GM19438 (cell line): ENCODE data around the gene PRMT5.

Source experiments
- ATAC-seq: cut with Tn5 transposase; IDR thresholded peaks from one replicate; pipeline ENCODE4 v1.9.1; 2021; ENCODE audit warnings: low read depth; ENCODE audit not compliant: unreplicated experiment

The PRMT5 gene

GRCh38 chr14:22878271-22879246 lies 50.6 kb downstream of the PRMT5 start:
- no peak for ATAC-seq

DNA sequence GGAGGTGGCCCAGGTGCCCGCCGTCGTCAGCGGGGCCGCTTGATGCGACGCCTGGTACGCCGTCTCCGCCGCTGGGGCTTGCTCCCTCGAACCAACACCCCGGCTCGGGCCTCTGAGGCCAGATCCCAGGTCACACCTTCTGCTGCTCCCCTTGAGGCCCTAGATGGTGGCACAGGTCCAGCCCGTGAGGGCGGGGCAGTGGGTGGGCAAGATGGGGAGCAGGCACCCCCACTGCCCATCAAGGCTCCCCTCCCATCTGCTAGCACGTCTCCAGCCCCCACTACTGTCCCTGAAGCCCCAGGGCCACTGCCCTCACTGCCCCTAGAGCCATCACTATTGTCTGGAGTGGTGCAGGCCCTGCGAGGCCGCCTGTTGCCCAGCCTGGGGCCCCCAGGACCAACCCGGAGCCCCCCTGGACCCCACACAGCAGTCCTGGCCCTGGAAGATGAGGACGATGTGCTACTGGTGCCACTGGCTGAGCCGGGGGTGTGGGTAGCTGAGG lies 52.1 kb downstream of the PRMT5 start:
- ATAC-seq: no peak

GRCh38 chr14:22875748-22876319 lies 53.3 kb downstream of the PRMT5 start:
- ATAC-seq: no peak

DNA sequence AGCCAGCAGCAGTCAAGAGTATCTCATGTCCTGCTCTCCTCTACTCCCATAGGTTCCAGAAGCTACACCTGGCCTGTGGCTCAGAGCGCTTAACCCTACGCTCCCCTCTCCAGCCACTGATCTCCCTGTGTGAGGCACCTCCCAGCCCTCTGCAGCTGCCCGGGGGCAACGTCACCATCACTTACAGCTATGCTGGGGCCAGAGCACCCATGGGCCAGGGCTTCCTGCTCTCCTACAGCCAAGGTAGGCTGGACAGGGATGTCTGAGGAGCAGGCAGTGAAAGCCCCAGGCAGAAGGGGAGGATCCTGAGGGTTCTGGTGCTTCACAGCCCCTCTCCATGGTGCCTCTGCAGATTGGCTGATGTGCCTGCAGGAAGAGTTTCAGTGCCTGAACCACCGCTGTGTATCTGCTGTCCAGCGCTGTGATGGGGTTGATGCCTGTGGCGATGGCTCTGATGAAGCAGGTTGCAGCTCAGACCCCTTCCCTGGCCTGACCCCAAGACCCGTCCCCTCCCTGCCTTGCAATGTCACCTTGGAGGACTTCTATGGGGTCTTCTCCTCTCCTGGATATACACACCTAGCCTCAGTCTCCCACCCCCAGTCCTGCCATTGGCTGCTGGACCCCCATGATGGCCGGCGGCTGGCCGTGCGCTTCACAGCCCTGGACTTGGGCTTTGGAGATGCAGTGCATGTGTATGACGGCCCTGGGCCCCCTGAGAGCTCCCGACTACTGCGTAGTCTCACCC lies 54.0 kb downstream of the PRMT5 start:
- ATAC-seq: no peak

DNA sequence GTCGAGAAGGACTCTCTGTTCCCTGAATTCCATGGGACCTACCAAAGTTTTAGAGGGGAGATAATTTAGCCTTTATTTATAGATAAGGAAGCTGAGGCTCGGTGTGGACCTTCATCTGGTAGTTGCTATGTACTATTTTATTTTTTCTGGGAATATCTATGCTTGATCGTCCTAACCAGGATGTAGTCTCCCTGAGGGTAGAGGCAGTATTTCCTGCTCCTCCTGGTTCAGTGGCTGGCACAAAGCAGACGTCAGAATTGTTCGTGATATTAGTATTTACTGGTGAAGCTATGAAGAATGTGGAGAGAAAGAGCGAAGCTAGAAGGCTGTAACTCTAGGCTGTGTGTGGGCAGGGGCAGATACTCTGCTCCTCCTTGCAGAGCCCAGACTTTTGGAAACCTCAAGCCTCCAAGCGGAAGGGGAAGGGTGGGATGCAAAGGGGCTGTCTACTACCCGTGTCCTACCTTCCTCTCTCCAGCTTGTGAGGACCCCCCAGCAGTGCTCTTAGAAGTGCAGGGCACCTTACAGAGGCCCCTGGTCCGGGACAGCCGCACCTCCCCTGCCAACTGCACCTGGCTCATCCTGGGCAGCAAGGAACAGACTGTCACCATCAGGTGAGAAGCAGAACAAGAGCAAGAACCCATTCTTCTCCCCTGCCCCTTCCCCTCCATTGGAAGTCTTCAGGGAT lies 56.2 kb downstream of the PRMT5 start:
- no peak for ATAC-seq

GRCh38 chr14:22872033-22872832 lies 56.9 kb downstream of the PRMT5 start:
- peak; percentile 26 for ATAC-seq

GRCh38 chr14:22871224-22872032 lies 57.7 kb downstream of the PRMT5 start, which contains the start of gene LRP10:
TSS of gene LRP10 (plus strand) at chr14:22871740. CDS start at chr14:22872304, 564 bp downstream.
- ATAC-seq: peak; percentile 77

- ATAC-seq: peak; percentile 33
Measured at GRCh38 chr14:22870811-22871223, 58.4 kb downstream of the PRMT5 start.
